K562 (cell line): ENCODE measurements around the gene OR11A1. TPM values are rescaled to one million over a fixed set of nuclear protein-coding genes. Genes with fewer than 3 reads are reported as not detected.

Experiments used
- ATAC-seq: fragments of 200-7000 bp; cut with Tn5 transposase; 3 replicates; pipeline ENCODE4 v1.9.1; 2020; ENCODE audit warnings: moderate library complexity
- BruUV-seq: library from RNA; stranded (reverse); fragments of 400-500 nt; replicated peaks from 2 replicates; lab custom pipeline; 2021; lab: Mats Ljungman, UMichigan
- CTCF ChIA-PET: fragments of 300-600 bp; formaldehyde crosslinking; extraction: SDS; loops from one replicate; lab custom pipeline; 2021; ENCODE audit warnings: low intra/inter-chr PET ratio; lab: Yijun Ruan, JAX
- POLR2A ChIA-PET: fragments of 300-600, 350-650 bp; sonication (Branson Sonifier 250); formaldehyde crosslinking; extraction: SDS; loops from one replicate; lab custom pipeline; 2021; ENCODE audit warnings: antibody characterized with exemption, inconsistent platforms; lab: Yijun Ruan, JAX
- DNase-seq, 4 experiments: peaks; one replicate each; pipeline versions ENCODE4 v3.0.0 to v3.0.0-alpha.2; 2011 to 2018; ENCODE audit warnings: low spot score in 3 of 4, mixed read lengths in 3 of 4; ENCODE audit errors: extremely low read depth in 1 of 4
- FAIRE-seq: peaks from 2 replicates; lab custom pipeline; 2011; peaks lifted over from hg19 to GRCh38; lab: Jason Lieb, UNC
- H2AFZ ChIP-seq: 2 replicates; pipeline ENCODE4 v1.6.0; 2011; ENCODE audit warnings: low read depth, low read length, control low read depth, inconsistent platforms
- H3K27ac ChIP-seq: fragments of 200-600 bp; 3 replicates; pipeline ENCODE4 v1.8.0; 2011; ENCODE audit warnings: low read depth, mild to moderate bottlenecking, control low read depth, inconsistent platforms, low read length, moderate library complexity, mixed read lengths; ENCODE audit errors: extremely low read depth
- H3K27me3 ChIP-seq, 2 experiments: fragments of 300-600 bp in 1 of 2; 2 replicates in 1 of 2; 3 replicates in 1 of 2; pipeline versions ENCODE4 v1.6.0 to v1.8.0; 2011; ENCODE audit warnings: inconsistent platforms in 2 of 2, low read length in 2 of 2, mild to moderate bottlenecking in 1 of 2, mixed read lengths in 1 of 2, moderate library complexity in 1 of 2; ENCODE audit not compliant: control insufficient read depth in 2 of 2, insufficient read depth in 2 of 2
- H3K36me3 ChIP-seq: fragments of 300-600 bp; 3 replicates; pipeline ENCODE4 v1.8.0; 2011; ENCODE audit warnings: mild to moderate bottlenecking, low read length, inconsistent platforms; ENCODE audit not compliant: control insufficient read depth, insufficient read depth
- H3K4me1 ChIP-seq, 2 experiments: fragments of 200-600 bp in 1 of 2; replicated peaks in 1 of 2; 2 replicates in 1 of 2; 3 replicates in 1 of 2; pipeline versions ENCODE4 v1.5.1 to v1.8.0; 2011; ENCODE audit warnings: inconsistent platforms in 2 of 2, low read length in 2 of 2, mild to moderate bottlenecking in 1 of 2, mixed read lengths in 1 of 2, moderate library complexity in 1 of 2; ENCODE audit not compliant: control insufficient read depth in 2 of 2, insufficient read depth in 2 of 2
- H3K4me2 ChIP-seq: 2 replicates; pipeline ENCODE4 v1.6.1; 2011; ENCODE audit warnings: low read length, control low read depth, inconsistent platforms, mixed read lengths; ENCODE audit not compliant: insufficient read depth
- H3K4me3 ChIP-seq: fragments of 200-600 bp; sonication (generic), shearing (Covaris generic); 2 replicates; pipeline ENCODE4 v1.5.1; 2016; ENCODE audit warnings: control low read depth, inconsistent platforms
- H3K79me2 ChIP-seq: fragments of 200-600 bp; 3 replicates; pipeline ENCODE4 v1.8.0; 2011; ENCODE audit warnings: low read length, inconsistent platforms; ENCODE audit not compliant: control insufficient read depth, insufficient read depth
- H3K9ac ChIP-seq, 2 experiments: 2 replicates each; pipeline versions ENCODE4 v1.6.0 to v1.6.1; 2011; ENCODE audit warnings: low read depth in 2 of 2, low read length in 2 of 2, control low read depth in 1 of 2, inconsistent platforms in 1 of 2, mild to moderate bottlenecking in 1 of 2, mixed read lengths in 1 of 2; ENCODE audit not compliant: insufficient read depth in 1 of 2
- H3K9me1 ChIP-seq: one replicate; pipeline ENCODE4 v1.6.0; 2011; ENCODE audit warnings: inconsistent platforms, mild to moderate bottlenecking, low read length, moderate library complexity; ENCODE audit not compliant: control insufficient read depth, insufficient read depth
- H3K9me3 ChIP-seq: replicated peaks from 2 replicates; pipeline ENCODE4 v1.5.1; 2011; ENCODE audit warnings: low read depth, low read length, inconsistent platforms; ENCODE audit not compliant: control insufficient read depth, insufficient read depth
- H4K20me1 ChIP-seq: replicated peaks from 2 replicates; pipeline ENCODE4 v1.6.1; 2011; ENCODE audit warnings: low read length, inconsistent platforms, mixed read lengths; ENCODE audit not compliant: control insufficient read depth, insufficient read depth
- BDP1 ChIP-seq: IDR thresholded peaks from 3 replicates; pipeline ENCODE4 v1.6.1; 2011; ENCODE audit not compliant: insufficient read length, insufficient read depth
- CEBPG ChIP-seq, 3 experiments: fragments of 200-800 bp in 1 of 3; sonication (Bioruptor generic) in 1 of 3; sonication (generic) in 1 of 3; formaldehyde crosslinking in 1 of 3; IDR thresholded peaks in 2 of 3; conservative IDR thresholded peaks in 1 of 3; 2 replicates each; pipeline versions ENCODE4 v1.6.1 to v1.8.0; 2016 to 2022; ENCODE audit warnings: missing compliant biosample characterization in 2 of 3, missing genetic modification characterization in 2 of 3, mild to moderate bottlenecking in 1 of 3, missing genetic modification reagents in 1 of 3
- DACH1 ChIP-seq: fragments of 450-650 bp; IDR thresholded peaks from 2 replicates; pipeline ENCODE4 v1.6.1; 2018; ENCODE audit not compliant: partially characterized antibody
- DDX20 ChIP-seq: fragments of 450-650 bp; IDR thresholded peaks from 2 replicates; pipeline ENCODE4 v1.6.1; 2016; ENCODE audit warnings: missing genetic modification characterization, low read depth, mild to moderate bottlenecking, missing compliant biosample characterization, moderate library complexity
- HIVEP1 ChIP-seq: fragments of 250-450 bp; sonication (Bioruptor Pico); IDR thresholded peaks from 2 replicates; pipeline ENCODE4 v1.4.0; 2020; ENCODE audit warnings: mild to moderate bottlenecking
- MEIS2 ChIP-seq: fragments of 450-650 bp; IDR thresholded peaks from 2 replicates; pipeline ENCODE4 v1.6.1; 2014; ENCODE audit warnings: mild to moderate bottlenecking; ENCODE audit not compliant: partially characterized antibody
- RHOXF2B ChIP-seq: fragments of 250-450 bp; sonication (Bioruptor Pico); conservative IDR thresholded peaks from 2 replicates; pipeline ENCODE4 v1.5.1; 2021
- XRCC5 ChIP-seq: fragments of 200-400 bp; formaldehyde crosslinking; IDR thresholded peaks from 2 replicates; pipeline ENCODE4 v1.6.1; 2017; ENCODE audit warnings: low read depth, mild to moderate bottlenecking, low read length
- WGBS: fragments of 100-300 bp; shearing (Covaris generic); methylation state at CpG from one replicate; pipeline ENCODE4 v1.1.6; 2016; ENCODE audit warnings: low coverage, mixed read lengths; ENCODE audit not compliant: insufficient coverage; ENCODE audit errors: missing lambda C conversion rate; 5-methylcytosine and 5-hydroxymethylcytosine counted together
- in situ Hi-C: fragments of 300-500 bp; cut with MboI; formaldehyde crosslinking; loops from 4 replicates; pipeline ENCODE4 v1.15.0; 2018; ENCODE audit warnings: inconsistent platforms, mixed read lengths
- intact Hi-C: fragments of 100-400 bp; cut with micrococcal nuclease; formaldehyde crosslinking; loops from 2 replicates; pipeline ENCODE4 v1.14.2; 2022
- polyA plus RNA-seq, 8 experiments: library from polyadenylated mRNA; depleted of rRNA in 4 of 8; stranded (reverse) in 5 of 8; unstranded in 3 of 8; fragments of >200 nt; fragmentation: Nextera tagmentation in 2 of 8; fragmentation: Illumina TruSeq in 1 of 8; extraction: Ambion mirVana in 2 of 8; extraction: Trizol in 1 of 8; gene quantifications; 2 replicates each; pipeline versions ENCODE4 v1.2.1 to v1.2.3, GENCODE V29; 2011 to 2014; ENCODE audit warnings: inconsistent platforms in 1 of 8, missing spikeins in 1 of 8
- total RNA-seq, 7 experiments: library from RNA; depleted of rRNA in 6 of 7; stranded (reverse); fragments of >200 nt in 6 of 7; fragmentation: Illumina TruSeq in 2 of 7; extraction: Trizol in 2 of 7; gene quantifications; 2 replicates each; pipeline versions ENCODE4 v1.2.1 to v1.2.3, GENCODE V29; 2011 to 2021; ENCODE audit warnings: low replicate concordance in 1 of 7
- TF ChIP-seq, protein P1 (sequence below): fragments of 450-650 bp; formaldehyde crosslinking; conservative IDR thresholded peaks from 2 replicates; pipeline ENCODE4 v1.4.0; 2022; ENCODE audit warnings: mild to moderate bottlenecking, missing genetic modification characterization
- TF ChIP-seq, protein P2 (sequence below): sonication (generic); formaldehyde crosslinking; IDR thresholded peaks from 2 replicates; pipeline ENCODE4 v1.8.0; 2022; ENCODE audit warnings: missing genetic modification reagents, mild to moderate bottlenecking, borderline replicate concordance

Gene OR11A1
- total and polyA plus RNA-seq, 9 of the 15 experiments (the other 6 are each of a cell fraction or from before 2014, with no cell fraction given) = not detected

GRCh38 chr6:29490055-29490454, 33.2 kb upstream of the OR11A1 start:
- WGBS = 2% methylated on average over 3 of the region's 3 CpGs
- no peak overlapping the region for H2AFZ ChIP-seq
- no TSS peak for BruUV-seq
- no peak overlapping the region for H3K27ac ChIP-seq
- TF ChIP-seq DACH1 = peak; percentile 43
- TF ChIP-seq RHOXF2B (CRISPR knock-in tag) = 0 out of 2 replicates have a peak, but pooled peaks have one; percentile 2
- TF ChIP-seq XRCC5 = no peak
- TF ChIP-seq BDP1 = no peak
- TF ChIP-seq, protein P1, sequence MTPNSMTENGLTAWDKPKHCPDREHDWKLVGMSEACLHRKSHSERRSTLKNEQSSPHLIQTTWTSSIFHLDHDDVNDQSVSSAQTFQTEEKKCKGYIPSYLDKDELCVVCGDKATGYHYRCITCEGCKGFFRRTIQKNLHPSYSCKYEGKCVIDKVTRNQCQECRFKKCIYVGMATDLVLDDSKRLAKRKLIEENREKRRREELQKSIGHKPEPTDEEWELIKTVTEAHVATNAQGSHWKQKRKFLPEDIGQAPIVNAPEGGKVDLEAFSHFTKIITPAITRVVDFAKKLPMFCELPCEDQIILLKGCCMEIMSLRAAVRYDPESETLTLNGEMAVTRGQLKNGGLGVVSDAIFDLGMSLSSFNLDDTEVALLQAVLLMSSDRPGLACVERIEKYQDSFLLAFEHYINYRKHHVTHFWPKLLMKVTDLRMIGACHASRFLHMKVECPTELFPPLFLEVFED (CRISPR knock-in tag) = 0 out of 2 replicates have a peak, but pooled peaks have one; percentile 16
- TF ChIP-seq, protein P2, sequence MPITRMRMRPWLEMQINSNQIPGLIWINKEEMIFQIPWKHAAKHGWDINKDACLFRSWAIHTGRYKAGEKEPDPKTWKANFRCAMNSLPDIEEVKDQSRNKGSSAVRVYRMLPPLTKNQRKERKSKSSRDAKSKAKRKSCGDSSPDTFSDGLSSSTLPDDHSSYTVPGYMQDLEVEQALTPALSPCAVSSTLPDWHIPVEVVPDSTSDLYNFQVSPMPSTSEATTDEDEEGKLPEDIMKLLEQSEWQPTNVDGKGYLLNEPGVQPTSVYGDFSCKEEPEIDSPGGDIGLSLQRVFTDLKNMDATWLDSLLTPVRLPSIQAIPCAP (CRISPR knock-in tag) = no peak
- no peak for TF ChIP-seq MEIS2
- TF ChIP-seq CEBPG (CRISPR knock-in tag; IDR thresholded peaks at IDR 0.05) = no peak
- peak in 1 of 2 experiments; percentile 35; a peak in 1 of 4 replicates for TF ChIP-seq CEBPG (tag; conservative IDR thresholded peaks at IDR 0.05 in 1 of 2, IDR thresholded peaks at IDR 0.05 in 1 of 2)
- no peak for TF ChIP-seq DDX20
- TF ChIP-seq HIVEP1 (CRISPR knock-in tag) = 0 out of 2 replicates have a peak, but pooled peaks have one; percentile 54
- ChIA-PET CTCF (no interaction called here), POLR2A (no interaction called here)
- intact Hi-C loops (no loop called here), in situ Hi-C loops (no loop called here)
- H3K27me3 ChIP-seq = peaks cover 0 to under 1% of the 10 kb centered on the region in 2 experiments; a peak in 1 of 5 replicates
- H3K4me1 ChIP-seq = peaks cover 8 to 39% of the 10 kb centered on the region in 2 experiments; a peak in 4 of 5 replicates
- no peaks in the 10 kb centered on the region for H4K20me1 ChIP-seq
- H3K79me2 ChIP-seq = no peaks in the 10 kb centered on the region
- no peaks in the 10 kb centered on the region for H3K36me3 ChIP-seq
- H3K9me3 ChIP-seq = no peaks in the 10 kb centered on the region
- peak; percentile 6 for FAIRE-seq
- DNase-seq = no peak
- no peak overlapping the region; the same call in 1 of the 2 replicates for H3K4me2 ChIP-seq
- no peak overlapping the region for H3K4me3 ChIP-seq
- no peak overlapping the region for H3K9ac ChIP-seq
- no peaks in the 10 kb centered on the region for H3K9me1 ChIP-seq
- no peak for ATAC-seq
